ENCODE measurements around the gene CADM1.

- TF ChIP-seq SUZ12 (IDR thresholded peaks at IDR 0.05; ENCODE audit: extremely low read depth, insufficient read depth, insufficient read length) = no peak
- TF ChIP-seq YY1 (IDR thresholded peaks at IDR 0.05; ENCODE audit: insufficient read depth, insufficient read length) = no peak
- no peak for TF ChIP-seq ZNF274 (IDR thresholded peaks at IDR 0.05; ENCODE audit: low read depth, low read length)
Measured at GRCh38 chr11:115126092-115126491, 378.1 kb downstream of the CADM1 start.

Data from NT2/D1 (cell line).